NK-92 treated with Interleukin-12 subunit alpha and Interleukin-12 subunit beta, amount 100 ng/mL, for 24 hours (cell line): ENCODE data around the gene ANKHD1.
"Not testable (repeated sequence)": the region's sequence is repeated elsewhere in the genome, so short reads cannot be mapped to it uniquely, and the experiment has no call there.

Source experiments
- DNase-seq: peaks from one replicate; lab custom pipeline; 2025; lab: John Stamatoyannopoulos, UW

ANKHD1 gene

DNA sequence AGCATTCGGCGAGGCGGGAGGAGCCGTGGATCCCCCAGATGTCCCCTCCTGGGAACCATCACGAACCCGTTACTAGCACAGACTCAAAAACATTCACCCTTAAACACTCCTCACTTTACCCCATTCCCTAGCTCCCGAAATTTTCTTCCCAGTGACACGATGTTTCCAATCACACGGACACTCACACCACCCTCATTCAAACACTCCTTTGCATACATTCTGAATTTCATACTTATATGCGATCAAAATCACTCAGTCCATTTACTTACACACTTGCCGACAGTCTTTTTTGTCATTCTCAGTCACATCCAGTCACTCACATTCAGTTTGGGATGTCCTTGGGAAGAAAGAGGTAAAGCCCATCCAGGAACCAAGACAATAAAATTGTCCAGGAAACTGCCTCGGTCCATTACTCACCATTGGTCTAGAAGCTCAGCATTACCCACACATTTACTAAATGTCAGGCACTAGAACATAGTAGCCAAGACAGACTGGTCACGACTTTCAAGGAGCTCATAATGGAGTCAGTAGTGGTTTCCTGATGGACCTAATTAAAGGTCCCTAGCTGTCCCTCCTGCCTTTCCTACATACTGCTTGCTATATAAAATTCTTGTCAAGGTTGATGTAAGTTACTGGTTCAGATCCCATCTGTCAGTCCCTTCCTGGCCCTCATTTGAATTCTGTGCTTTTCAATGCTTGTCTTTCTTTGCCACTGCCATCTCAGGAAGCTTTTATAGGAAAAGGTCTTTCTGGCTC lies 163.6 kb downstream of the ANKHD1 start:
- no peak for DNase-seq

DNA sequence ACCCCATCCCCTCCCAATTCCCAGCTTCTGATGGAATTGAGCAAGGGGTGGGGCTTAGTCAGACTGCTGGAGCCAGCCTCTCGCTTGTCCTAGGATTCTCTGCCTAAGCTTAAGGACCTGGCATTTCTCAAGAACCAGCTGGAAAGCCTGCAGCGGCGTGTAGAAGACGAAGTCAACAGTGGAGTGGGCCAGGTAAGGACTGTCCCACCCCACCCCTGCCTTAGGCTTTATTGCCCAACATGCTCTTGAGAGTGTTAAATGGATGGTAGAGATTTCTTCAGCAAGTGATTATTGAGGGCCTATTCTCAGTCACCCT lies 164.1 kb downstream of the ANKHD1 start:
- no peak for DNase-seq

DNA sequence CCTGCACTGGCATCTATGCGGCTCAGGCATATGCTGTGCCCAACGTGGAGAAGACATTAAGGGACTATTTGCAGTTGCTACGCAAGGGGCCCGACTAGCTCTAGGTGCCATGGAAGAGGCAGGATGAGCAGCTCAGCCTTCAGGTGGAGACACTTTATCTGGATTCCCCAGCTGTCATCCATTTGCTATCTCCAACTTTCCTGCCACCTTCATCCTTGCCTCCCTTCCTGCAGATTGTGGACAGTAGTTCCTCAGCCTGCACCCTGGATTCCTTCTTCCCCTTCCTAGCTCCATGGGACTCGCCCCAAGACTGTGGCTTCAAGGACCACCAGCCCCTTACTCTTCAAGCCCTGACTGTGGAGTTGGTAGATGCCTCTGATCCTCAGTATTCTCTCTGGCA lies 165.0 kb downstream of the ANKHD1 start:
- DNase-seq = no peak

DNA sequence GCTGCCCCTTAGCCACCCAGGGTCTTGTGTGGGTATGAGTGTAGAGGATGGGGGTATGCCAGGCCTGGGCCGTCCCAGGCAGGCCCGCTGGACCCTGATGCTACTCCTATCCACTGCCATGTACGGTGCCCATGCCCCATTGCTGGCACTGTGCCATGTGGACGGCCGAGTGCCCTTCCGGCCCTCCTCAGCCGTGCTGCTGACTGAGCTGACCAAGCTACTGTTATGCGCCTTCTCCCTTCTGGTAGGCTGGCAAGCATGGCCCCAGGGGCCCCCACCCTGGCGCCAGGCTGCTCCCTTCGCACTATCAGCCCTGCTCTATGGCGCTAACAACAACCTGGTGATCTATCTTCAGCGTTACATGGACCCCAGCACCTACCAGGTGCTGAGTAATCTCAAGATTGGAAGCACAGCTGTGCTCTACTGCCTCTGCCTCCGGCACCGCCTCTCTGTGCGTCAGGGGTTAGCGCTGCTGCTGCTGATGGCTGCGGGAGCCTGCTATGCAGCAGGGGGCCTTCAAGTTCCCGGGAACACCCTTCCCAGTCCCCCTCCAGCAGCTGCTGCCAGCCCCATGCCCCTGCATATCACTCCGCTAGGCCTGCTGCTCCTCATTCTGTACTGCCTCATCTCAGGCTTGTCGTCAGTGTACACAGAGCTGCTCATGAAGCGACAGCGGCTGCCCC lies 165.6 kb downstream of the ANKHD1 start:
- no peak for DNase-seq

DNA sequence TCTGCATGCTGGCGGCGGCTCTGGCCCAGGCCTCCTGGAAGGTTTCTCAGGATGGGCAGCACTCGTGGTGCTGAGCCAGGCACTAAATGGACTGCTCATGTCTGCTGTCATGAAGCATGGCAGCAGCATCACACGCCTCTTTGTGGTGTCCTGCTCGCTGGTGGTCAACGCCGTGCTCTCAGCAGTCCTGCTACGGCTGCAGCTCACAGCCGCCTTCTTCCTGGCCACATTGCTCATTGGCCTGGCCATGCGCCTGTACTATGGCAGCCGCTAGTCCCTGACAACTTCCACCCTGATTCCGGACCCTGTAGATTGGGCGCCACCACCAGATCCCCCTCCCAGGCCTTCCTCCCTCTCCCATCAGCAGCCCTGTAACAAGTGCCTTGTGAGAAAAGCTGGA lies 166.2 kb downstream of the ANKHD1 start:
- DNase-seq = no peak

DNA sequence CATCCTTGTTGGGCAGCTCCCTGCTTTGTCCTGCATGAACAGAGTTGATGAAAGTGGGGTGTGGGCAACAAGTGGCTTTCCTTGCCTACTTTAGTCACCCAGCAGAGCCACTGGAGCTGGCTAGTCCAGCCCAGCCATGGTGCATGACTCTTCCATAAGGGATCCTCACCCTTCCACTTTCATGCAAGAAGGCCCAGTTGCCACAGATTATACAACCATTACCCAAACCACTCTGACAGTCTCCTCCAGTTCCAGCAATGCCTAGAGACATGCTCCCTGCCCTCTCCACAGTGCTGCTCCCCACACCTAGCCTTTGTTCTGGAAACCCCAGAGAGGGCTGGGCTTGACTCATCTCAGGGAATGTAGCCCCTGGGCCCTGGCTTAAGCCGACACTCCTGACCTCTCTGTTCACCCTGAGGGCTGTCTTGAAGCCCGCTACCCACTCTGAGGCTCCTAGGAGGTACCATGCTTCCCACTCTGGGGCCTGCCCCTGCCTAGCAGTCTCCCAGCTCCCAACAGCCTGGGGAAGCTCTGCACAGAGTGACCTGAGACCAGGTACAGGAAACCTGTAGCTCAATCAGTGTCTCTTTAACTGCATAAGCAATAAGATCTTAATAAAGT lies 166.9 kb downstream of the ANKHD1 start:
- DNase-seq = no peak

DNA sequence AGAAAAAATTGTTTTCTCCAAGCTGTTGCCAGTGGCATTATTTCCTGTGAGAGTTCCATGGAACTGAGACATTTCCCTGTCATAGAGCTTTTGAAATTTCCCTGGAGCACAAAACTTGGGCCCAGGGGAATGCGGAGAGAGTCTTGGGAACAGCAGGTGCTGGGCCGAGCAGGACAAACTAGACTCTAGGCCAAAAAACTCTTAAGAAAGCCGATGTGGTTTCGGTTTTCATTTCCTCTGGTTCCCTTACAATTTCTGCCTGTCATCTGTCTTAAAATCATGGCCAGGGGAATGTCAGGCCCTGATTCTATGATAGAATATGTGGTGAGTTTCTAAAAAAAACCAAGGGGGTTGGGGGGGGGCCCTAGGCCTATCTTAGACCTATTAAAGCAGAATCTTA lies 167.6 kb downstream of the ANKHD1 start:
- no peak for DNase-seq

DNA sequence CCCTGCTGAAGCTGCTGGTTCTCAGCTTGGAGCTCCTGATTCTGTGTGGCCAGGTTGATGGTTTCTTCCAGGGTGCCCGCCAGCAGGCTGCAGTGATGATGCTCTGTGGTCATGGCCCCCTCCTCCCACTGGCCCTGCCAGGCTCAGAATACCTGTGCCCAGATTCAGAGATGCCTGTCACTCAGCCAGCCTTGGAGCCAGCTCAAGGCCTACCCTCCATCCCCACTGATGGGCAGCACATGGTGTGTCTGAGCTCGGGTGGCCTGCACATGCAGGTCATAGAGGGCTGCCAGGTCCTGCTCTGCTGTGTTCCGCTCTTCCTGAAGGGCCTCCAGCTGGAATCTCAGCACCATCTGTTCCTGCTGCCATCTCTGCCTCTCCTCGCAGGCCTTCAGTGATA lies 168.4 kb downstream of the ANKHD1 start:
- DNase-seq = no peak

DNA sequence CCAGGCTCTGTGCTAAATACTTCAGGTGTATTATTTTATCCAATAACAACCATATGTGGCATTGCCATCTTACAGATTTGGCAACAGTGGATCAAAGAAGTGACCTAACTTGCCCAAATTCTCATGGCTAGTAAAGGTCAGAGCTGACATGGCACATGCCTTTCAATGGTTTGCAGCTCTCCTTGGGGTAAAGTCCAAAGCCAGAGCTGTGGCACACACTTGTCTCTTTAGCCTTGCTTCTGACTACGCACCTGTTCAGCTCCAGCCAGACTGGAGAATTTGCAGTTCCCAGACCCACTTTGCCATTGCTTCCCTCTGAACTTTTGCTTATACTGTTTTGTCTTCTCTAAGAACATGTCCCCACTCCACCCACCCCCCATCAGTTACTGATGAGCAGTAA lies 168.9 kb downstream of the ANKHD1 start:
- DNase-seq = no peak

DNA sequence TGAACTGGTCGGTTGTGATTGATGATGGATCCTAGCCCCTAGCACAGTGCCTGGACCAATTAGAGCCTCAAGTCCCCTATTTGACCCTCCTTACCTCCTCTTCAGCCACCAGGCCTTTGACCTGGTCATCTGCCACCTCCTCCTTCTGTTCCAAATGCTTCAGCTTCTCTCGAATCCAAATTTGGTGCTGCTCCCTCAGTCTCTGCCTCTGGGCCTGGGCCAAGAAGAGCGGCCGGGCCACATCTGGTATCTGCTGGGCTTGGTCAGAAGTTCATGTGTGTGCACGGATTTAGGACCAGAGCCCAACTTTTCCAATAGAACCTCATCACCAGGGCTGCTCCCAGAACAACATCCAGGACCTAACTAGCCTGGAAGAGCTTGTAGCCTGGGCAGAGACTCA lies 169.5 kb downstream of the ANKHD1 start:
- no peak for DNase-seq

DNA sequence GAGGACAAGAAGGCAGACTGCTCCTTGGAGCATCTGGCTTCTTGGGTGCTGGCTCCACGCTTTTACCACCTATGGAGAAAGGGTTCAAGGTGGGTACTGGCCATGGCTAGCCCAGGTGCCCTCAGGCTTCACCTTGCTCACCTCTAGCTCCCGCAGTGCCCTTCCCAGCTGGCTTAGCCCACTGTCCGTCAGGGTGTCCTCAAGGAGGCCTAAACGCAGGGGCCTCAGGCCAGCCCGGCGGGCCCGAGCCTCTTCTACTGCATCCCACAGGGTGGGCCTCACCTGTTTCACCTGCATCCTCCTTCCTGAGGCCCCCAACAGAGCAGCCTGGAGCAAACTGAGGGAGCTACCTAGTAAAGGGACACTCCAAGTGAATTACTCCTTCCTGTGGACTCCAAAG lies 172.1 kb downstream of the ANKHD1 start:
- no peak for DNase-seq

DNA sequence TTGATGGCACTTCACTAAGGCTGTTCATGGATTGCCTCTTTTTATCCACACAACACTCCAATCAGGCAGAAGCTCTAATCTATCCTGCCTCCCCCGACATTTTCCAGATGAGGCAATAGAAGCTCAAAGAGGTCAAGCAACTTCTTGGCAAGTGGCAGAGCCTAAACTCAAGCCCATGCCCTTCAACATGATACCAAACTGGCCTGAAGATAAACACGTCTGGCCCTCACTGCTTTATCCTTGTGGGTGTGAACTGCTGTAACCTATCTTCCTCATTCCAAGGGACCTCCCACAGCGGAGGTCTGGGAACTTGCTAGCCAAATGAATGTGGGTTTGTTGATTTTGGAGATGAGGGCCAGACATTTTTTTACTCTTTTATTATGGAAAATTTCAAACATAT lies 172.5 kb downstream of the ANKHD1 start:
- no peak for DNase-seq

DNA sequence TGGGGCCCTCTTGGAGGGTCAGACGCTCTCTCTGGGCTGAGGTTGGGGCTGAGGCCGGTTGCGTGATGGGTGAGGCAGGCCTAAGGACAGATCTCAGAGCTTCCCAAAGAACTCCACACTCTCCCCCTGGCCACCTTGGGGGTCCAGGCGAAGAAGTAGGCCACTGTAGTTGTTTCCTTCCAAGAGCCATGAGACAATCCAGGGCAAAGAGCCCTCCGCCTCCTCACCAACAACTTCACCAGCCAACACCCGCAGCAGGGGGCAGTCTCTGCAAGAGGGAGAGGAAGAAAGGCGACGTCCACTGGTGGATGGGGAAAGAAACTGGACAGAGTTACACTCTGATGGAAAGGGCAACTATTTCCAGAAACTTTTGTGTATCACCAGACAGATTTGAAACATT lies 173.7 kb downstream of the ANKHD1 start:
- no peak for DNase-seq

DNA sequence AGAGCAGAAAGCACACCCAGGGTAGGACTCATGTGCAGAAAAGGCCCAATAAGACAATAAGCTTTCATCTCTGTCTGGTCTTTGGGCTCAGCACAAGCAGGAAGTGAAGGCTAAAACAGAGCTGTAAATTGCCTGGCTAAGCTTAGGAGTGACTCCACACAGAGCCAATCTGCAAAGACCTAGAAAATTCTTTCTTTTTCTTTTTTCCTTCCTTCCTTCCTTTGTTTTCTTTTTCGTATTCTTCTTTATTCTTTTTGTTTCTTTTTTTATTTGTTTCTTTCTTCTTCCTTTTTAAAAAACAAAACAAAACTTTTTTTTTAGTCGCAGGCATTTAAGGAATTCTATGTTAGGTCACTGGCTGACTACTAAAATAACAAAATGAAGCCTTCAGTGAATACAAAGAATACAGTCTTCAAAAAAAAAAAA lies 175.2 kb downstream of the ANKHD1 start:
- DNase-seq = no peak

DNA sequence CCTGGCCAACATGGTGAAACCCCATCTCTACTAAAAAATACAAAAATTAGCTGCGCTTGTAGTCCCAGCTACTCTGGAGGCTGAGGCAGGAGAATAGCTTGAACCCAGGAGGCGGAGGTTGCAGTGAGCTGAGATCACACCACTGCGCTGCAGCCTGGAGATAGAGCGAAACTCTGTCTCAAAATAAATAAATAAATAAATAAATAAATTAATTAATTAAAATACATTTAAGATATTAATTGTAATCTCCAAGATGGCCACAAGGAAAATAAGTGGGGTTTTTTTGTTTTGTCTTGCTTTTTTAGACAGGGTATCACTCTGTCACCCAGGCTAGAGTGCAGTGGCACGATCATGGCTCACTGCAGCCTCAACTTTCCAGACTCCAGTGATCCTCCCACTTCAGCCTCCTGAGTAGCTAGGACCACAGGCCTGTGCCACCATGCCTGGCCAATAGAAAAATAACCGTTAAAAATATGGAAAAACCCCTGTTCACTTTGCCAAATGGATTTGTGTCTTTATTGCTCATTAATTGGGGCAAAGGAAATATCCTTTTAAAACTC lies 177.6 kb downstream of the ANKHD1 start:
- not testable (repeated sequence) for DNase-seq

DNA sequence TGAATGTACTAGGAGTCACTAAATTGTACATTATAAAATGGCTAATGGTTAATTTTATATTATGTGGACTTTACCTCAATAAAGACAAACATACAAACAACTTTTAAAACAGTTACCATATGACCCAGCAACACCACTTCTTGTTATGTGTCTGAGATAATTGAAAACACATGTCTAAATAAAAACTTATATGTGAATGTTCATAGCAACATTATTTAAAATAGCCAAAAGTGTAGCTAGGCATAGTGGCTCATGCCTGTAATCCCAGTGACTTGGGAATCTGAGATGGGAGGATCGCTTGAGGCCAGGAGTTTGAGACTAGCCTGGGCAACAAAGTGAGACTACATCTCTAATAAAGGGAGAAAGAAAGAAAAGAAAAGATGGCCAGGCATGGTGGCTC lies 185.9 kb downstream of the ANKHD1 start:
- no peak for DNase-seq

DNA sequence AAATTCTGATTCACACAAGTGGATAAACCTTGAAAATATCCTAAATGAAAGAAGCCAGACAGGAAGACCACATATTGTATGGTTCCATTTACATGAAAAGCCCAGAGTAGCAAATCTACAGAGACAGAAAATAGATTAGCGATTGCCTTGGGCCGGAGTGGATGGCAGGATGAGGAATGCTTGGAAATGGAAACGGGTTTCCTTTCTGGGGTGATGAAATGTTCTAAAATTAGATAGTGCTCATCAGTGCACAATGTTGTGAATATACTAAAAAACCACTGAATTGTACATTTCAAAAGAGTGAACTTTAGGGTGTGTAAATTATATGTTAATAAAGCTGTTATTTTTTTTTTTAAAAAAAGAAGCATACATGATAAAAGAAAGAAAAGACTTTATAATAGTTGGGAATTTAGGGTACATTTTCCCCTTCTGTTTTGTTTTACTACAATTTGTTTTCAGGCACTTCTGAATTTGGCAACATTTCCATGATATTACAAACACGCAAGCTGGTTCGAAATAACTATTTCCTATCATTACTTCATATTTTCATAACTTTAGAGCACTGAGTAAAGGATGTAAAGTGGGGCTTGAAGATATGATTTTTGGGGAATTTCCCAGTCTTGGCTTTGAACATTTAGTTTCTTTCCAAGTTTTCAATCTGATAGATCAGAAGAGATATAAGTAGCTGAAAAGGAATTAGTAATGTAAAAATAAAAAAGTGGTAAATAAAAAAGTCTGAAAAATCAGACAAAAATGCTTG lies 186.9 kb downstream of the ANKHD1 start:
- DNase-seq = no peak
